Body of pancreas (tissue), 4 donors: Measurements from ENCODE around the gene EFCAB13.

ENCODE experiments used
- CTCF ChIP-seq, 7 experiments: fragments of 450-650 bp in 4 of 7; fragments of 200-600 bp in 3 of 7; sonication (generic) in 3 of 7; IDR thresholded peaks; one replicate each; pipeline ENCODE4 v1.5.1; 2016 to 2019; ENCODE audit warnings: antibody characterized with exemption in 7 of 7
- POLR2A ChIP-seq, 3 donors: fragments of 450-650 bp; IDR thresholded peaks; one replicate each; pipeline ENCODE4 v1.6.1; 2016; ENCODE audit warnings: antibody characterized with exemption in 3 of 3, mild to moderate bottlenecking in 2 of 3

- TF ChIP-seq CTCF (IDR thresholded peaks at IDR 0.05): no peak
- TF ChIP-seq POLR2A (IDR thresholded peaks at IDR 0.05): no peak
Measured at GRCh38 chr17:47287068-47287467, 36.7 kb upstream of the EFCAB13 start.
